ENCODE data around the gene KCNJ8.

- no peak for TF ChIP-seq CTCF (conservative IDR thresholded peaks at IDR 0.05; ENCODE audit: low read depth, low read length)
- no peak for TF ChIP-seq EZH2phosphoT487 (IDR thresholded peaks at IDR 0.05; ENCODE audit: borderline replicate concordance, low read length)
- TF ChIP-seq EZH2 (IDR thresholded peaks at IDR 0.05; ENCODE audit: low read length, unreplicated experiment) = no peak
These were observed 44.7 kb upstream of the KCNJ8 start for GRCh38 chr12:21819236-21819635.

Measured in PC-3 (cell line).